Stimulated activated CD4-positive, alpha-beta T cell treated with anti-CD3 and anti-CD28 coated beads, TNF-alpha, amount 100 ng/mL, for 48 hours (primary cell): ENCODE results near the gene PTPRD.

ENCODE experiments used
- DNase-seq, 3 donors: peaks; one replicate each; pipeline ENCODE4 v3.0.0-alpha.2; 2020; ENCODE audit warnings: low read depth in 3 of 3

PTPRD gene

DNA sequence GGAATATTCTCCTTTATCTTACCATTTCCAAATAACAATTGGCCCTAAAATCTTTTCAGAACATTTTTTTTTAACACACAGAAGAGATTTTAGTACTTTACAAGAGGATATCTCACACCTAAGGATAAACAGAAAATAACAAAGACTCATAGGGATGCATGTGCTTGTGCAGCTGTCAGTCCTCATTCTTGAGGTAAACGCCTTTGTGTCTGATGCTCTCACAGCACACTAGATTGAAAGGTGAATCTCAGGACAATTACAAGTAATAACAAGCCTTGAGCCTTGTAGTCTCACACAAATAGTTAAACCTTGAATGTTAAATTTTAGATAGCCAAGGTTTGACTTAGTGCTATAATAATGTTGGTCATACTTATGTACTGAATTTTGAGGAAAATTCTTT is 439.2 kb downstream of the PTPRD start:
- no peak for DNase-seq

- no peak for DNase-seq
Observed at GRCh38 chr9:10172476-10172875, 440.3 kb downstream of the PTPRD start.

GRCh38 chr9:10168241-10168640 is 444.6 kb downstream of the PTPRD start:
- no peak for DNase-seq

DNA sequence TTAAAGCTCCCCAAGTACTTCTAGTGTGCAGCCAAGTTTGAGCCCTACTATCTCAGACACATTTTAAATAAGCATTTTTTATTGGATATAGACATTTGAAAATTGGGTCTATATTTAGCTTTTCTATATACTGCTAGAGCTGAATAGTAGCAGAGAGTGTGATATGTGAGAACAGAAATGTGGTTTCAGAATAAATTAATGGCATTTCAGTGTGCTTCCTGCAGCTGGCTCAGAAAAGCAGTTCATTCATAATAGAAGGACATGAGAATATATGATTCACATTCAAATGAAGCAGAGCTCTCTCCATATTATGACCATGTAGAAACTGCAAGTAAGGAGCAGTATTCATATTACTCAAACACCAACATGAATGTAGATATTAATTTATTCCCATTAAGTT is 464.0 kb downstream of the PTPRD start:
- no peak for DNase-seq

DNA sequence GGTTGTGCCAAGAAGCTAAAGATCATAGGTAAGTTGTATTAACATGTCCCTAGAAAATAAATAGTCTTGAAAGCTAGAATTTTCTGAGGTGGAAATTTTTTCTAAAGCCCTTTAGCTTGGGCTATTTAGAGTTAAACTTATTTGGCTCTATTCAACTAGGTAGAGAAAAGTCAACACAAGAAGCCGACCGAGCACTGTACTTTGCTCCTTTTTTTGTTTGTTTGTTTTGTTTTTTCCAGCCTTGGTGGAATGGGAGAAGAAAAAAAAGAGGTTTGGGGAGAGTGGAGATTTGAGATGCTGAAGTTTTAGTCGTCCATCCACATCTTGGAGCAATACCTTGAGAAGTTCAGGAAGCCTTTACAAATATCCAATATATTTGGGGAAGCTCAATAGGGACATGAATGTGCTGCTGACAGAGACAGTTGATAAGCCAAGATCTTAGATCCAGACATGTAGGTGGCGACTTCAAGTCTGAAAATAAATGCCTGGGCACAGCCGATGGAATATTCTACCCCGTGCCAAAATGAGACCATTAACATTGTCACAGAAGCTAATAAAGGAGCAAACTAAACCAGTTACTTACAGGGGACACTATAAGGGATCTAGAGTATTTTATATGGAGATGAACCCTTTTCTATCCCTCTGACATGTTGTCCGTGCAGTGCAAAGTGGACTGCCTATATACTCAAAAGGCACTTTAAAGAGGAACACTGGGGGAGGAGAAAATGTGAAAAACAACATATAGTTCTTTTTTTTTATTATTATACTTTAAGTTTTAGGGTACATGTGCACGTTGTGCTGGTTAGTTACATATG is 466.1 kb downstream of the PTPRD start:
- no peak for DNase-seq

- DNase-seq, result no peak
Observed at GRCh38 chr9:10144355-10144754, 468.4 kb downstream of the PTPRD start.

- no peak for DNase-seq
Observed at GRCh38 chr9:10135553-10135952, 477.2 kb downstream of the PTPRD start.

DNA sequence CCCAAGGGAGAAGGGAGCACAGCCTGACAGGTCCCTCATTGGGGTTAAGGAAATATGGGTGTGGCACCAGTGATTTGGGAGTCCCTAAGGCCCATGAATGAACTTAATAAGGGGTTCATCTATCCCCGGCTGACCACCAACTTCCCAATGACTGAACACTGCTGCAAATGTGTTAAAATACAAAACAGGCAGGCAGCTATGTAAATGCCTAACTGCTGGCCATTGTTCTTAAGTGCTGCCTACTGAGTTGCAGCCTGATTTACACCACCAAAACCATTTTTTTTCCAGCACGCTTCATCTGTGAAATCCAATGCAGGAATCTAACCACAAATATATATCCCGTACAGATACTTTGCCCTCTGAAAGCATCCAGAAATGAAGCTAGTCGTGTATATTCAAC is 478.5 kb downstream of the PTPRD start:
- DNase-seq, result no peak

- DNase-seq, result no peak
Observed at GRCh38 chr9:10130061-10130675, 482.6 kb downstream of the PTPRD start.

- no peak for DNase-seq
Observed at GRCh38 chr9:10127867-10128266, 484.9 kb downstream of the PTPRD start.

DNA sequence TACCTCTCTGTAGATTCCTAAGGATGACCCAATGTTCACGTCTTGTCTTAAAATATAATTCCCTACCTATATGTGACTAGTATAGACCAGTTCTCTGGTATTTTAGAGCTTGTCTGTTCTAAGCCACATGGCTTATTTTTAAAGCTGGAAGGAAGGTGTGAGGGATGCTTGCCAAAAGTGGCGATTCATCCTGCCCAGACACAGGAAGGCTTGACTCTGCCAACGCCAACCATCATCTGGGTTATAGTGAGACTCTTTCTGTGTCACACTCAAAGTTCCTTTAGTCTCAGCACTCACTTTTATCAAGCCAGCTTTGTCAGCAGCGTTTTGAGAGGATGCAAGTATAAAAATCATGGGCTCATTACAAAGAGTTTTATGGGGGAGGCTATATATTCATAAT is 500.0 kb downstream of the PTPRD start:
- DNase-seq, result no peak

DNA sequence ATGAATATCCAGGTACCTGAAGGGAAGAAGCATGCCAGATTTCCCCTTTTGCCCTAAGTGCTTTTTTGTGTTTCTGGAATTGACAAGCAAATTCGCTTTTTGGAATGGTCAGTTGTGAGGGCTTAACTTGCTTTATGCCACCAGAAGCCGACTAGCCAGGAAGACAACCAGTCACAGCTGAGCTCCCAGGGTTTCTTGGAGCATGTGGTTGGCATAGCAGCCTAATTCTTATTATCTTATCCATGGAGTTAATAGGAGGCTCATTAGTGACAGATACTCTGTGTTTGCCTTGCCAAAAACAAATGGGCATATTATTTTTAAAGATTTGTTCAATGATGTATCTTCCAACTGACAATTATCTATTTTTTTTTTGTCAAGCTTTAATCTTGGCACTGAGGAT is 500.7 kb downstream of the PTPRD start:
- no peak for DNase-seq

GRCh38 chr9:10108815-10109214 is 504.0 kb downstream of the PTPRD start:
- no peak for DNase-seq

DNA sequence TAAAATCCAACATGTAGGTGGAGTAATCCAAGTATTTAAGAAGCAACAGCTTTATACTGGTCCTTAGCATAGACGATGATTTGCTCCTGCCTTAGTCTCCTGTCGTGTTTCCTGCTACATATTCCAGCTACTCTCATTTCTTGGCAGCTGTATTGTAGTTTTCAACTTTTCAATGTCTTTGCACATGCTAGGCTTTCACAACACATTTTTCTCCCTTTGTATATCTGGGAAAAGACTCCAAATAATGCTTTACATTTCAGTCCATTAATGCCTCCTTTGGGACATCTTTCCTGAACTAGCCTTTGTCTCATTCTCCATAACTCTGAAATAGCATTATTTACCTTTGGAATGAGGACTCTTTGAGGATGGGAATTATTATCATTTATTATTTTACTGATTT is 508.0 kb downstream of the PTPRD start:
- DNase-seq, result no peak

GRCh38 chr9:10095208-10095607 is 517.6 kb downstream of the PTPRD start:
- no peak for DNase-seq

GRCh38 chr9:10094563-10094962 is 518.2 kb downstream of the PTPRD start:
- no peak for DNase-seq

- DNase-seq, result no peak
Observed at GRCh38 chr9:10080012-10080411, 532.8 kb downstream of the PTPRD start.

DNA sequence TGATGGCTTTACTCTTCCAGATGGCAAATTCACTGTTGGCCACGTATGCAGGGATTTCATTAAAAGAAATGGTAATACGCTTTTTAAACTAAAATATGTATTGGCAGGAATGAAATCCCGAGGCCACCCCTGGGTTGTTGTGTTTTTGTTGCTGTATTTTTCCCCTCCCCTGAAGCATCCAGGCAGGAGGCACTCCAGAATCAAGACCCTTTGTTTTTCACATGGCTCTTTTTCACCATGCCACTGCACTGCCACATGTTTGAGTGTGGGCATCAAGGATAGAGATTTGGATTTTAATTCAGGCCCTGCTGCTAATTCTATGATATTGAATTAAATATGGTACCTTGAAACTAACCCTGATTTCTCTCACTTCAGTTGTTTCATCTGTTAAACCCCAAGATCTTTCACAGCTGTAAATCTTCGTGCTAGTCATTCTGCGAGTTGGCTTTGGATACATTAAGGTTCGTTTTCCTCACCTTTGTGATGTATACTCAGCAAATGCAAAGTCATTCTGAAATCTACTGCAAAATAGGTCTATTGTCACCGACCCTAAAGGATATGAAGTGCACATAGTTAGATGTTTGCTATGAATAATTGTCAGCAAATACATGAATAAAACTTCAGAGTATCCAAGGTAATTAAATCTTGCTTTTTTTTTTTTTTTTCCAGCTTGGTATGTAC is 533.4 kb downstream of the PTPRD start:
- no peak for DNase-seq

DNA sequence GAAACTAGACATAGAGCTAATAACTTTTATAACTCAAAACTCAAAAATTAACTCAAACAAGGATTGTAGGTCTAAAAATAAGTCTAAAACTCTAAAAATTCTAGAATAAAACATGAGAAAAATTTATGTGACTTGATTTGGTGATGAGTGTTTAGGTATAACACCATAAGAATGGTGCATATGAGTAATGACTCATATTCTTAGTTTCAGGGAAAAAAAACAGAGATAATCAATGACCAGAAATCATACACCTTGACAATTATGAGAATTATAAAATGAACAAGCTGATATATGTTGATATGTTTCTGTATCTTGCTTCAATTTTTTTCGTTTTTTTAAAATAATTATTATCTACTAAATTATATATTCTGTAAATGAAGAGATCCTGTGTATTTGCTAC is 541.2 kb downstream of the PTPRD start:
- no peak for DNase-seq

DNA sequence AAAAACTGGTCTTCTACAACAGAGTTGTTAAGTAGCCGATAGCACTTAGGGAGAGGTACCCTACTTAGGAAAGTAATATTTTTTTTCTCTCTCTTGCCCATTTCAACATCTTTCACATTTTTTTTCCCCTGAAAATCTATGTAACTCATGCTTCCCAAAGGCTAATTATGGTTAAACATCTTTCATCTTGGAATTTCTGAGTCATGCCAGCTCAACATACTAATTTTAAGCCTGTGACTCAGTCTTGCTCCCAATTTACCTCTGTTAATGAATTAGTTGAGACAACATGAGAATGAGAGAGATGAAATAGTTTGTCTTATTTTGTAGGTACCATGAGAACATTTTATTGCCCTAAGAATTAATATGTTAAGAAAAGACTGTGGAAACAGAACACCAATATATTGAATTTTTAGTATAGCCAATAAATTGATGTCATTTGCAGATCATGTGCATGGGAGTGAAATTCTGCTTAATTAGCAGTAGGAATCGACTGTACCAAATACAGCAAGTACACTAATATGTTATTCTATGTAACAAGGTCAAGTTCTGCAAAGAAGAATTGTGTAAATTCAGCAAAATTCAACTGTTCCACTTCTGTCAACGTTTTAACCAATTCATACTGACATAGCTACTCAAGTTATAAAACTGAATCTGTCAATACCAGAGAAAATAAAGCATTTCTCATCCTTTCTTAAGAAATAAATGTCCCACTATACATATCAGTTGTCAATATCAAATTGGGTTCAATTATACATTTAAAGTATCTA is 550.0 kb downstream of the PTPRD start:
- no peak for DNase-seq

GRCh38 chr9:10059044-10059443 is 553.8 kb downstream of the PTPRD start:
- DNase-seq, result no peak

DNA sequence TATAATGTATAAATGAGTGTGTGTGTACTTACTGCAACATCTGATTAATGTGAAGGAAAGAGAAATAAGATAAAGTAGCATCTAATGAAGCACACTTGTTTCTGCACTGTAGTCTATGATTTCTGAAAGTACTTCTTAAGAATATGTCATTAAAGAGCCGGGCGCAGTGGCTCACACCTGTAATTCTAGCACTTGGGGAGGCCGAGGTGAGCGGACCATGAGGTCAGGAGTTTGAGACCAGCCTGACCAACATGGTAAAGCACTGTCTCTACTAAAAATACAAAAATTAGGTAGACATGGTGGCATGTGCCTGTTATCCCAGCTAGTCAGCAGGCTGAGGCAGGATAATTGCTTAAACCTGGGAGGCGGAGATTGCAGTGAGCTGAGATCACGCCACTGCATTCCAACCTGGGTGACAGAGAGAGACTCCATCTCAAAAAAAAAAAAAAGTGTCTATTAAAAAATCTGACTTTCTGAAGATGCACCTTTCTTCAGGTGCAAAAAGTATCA is 556.9 kb downstream of the PTPRD start:
- no peak for DNase-seq
